Parathyroid adenoma (tissue), 2 donors: ENCODE measurements around the gene ACOT7.
A peak's percentile ranks its signal among the peaks of the same experiment; 100 is the strongest.

ENCODE experiments used
- H2AFZ ChIP-seq: fragments of 300-600 bp; sonication (generic); one replicate; pipeline ENCODE4 v1.7.0; 2017; ENCODE audit warnings: antibody characterized with exemption, mild to moderate bottlenecking
- H3K27ac ChIP-seq: fragments of 300-600 bp; sonication (generic); one replicate; pipeline ENCODE4 v1.7.0; 2017
- H3K27me3 ChIP-seq: fragments of 300-600 bp; sonication (generic); one replicate; pipeline ENCODE4 v1.7.0; 2017; ENCODE audit warnings: low read length; ENCODE audit not compliant: control insufficient read depth, insufficient read depth
- H3K36me3 ChIP-seq: fragments of 300-600 bp; sonication (generic); one replicate; pipeline ENCODE4 v1.7.0; 2017; ENCODE audit warnings: low read length; ENCODE audit not compliant: control insufficient read depth, insufficient read depth
- H3K4me1 ChIP-seq: fragments of 300-600 bp; sonication (generic); one replicate; pipeline ENCODE4 v1.7.0; 2017; ENCODE audit warnings: control low read depth
- H3K4me2 ChIP-seq: fragments of 300-600 bp; sonication (generic); one replicate; pipeline ENCODE4 v1.7.0; 2017; ENCODE audit warnings: low read length
- H3K4me3 ChIP-seq: fragments of 300-600 bp; sonication (generic); one replicate; pipeline ENCODE4 v1.7.0; 2017; ENCODE audit warnings: low read depth, low read length
- H3K79me2 ChIP-seq: fragments of 300-600 bp; sonication (generic); one replicate; pipeline ENCODE4 v1.7.0; 2017; ENCODE audit warnings: control low read depth
- H3K9ac ChIP-seq: fragments of 300-600 bp; sonication (generic); one replicate; pipeline ENCODE4 v1.7.0; 2017; ENCODE audit warnings: mild to moderate bottlenecking
- H3K9me3 ChIP-seq: fragments of 300-600 bp; sonication (generic); one replicate; pipeline ENCODE4 v1.7.0; 2017; ENCODE audit warnings: low read length; ENCODE audit not compliant: control insufficient read depth
- TF ChIP-seq, protein P1 (sequence below): fragments of 300-600 bp; sonication (generic); IDR thresholded peaks from one replicate; pipeline ENCODE4 v1.7.0; 2017; ENCODE audit warnings: antibody characterized with exemption, mild to moderate bottlenecking
- donor health status: primary hyperparathyroidism.

The ACOT7 gene

DNA sequence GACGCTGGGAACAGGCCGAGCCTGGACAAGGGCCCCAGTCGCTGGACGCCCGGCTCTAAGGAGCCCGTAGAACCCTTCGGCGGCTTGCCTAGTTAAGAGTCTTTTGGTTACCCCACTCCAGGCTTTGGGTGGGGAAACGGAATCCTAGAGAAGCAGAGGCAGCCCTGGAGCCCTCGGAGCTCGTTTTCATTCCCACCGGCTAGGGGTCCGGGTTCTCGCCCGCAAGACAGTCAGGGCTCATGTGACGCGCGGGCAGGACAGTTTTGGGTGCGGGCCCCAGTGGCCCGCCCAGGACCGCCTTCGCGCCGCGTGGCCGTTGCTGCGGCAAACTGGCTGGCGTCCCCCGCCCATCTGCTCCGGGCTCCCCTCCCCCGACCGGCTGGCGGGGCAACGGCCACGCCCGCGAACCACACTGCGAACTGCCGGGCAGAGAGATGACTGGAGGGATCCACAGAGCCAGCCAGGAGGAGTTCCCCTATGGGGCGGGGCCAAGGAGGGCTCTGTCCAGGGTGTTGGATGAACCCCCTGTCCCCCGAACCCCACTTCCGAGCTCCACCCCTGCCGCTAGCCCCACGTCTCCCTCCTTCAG lies 27.0 kb upstream of the ACOT7 start:
- no peak overlapping the region for H3K9ac ChIP-seq
- TF ChIP-seq, protein P1, sequence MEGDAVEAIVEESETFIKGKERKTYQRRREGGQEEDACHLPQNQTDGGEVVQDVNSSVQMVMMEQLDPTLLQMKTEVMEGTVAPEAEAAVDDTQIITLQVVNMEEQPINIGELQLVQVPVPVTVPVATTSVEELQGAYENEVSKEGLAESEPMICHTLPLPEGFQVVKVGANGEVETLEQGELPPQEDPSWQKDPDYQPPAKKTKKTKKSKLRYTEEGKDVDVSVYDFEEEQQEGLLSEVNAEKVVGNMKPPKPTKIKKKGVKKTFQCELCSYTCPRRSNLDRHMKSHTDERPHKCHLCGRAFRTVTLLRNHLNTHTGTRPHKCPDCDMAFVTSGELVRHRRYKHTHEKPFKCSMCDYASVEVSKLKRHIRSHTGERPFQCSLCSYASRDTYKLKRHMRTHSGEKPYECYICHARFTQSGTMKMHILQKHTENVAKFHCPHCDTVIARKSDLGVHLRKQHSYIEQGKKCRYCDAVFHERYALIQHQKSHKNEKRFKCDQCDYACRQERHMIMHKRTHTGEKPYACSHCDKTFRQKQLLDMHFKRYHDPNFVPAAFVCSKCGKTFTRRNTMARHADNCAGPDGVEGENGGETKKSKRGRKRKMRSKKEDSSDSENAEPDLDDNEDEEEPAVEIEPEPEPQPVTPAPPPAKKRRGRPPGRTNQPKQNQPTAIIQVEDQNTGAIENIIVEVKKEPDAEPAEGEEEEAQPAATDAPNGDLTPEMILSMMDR: no peak
- no peak overlapping the region for H3K27ac ChIP-seq
- no peak overlapping the region for H3K4me3 ChIP-seq
- no peak overlapping the region for H2AFZ ChIP-seq
- H3K9me3 ChIP-seq: no peaks in the 10 kb centered on the region
- H3K36me3 ChIP-seq: no peaks in the 10 kb centered on the region
- H3K4me1 ChIP-seq: peaks cover 5% of the 10 kb centered on the region
- H3K4me2 ChIP-seq: no peak overlapping the region
- H3K27me3 ChIP-seq: no peaks in the 10 kb centered on the region
- no peaks in the 10 kb centered on the region for H3K79me2 ChIP-seq

GRCh38 chr1:6419804-6420453 lies 26.4 kb upstream of the ACOT7 start, which contains the start of gene HES2:
Gene HES2, minus strand, starts transcription at chr1:6419919. Its CDS starts 99 bp downstream, at chr1:6419820.
- peak within 1 kb of the TSS; percentile 28 for H2AFZ ChIP-seq
- H3K27me3 ChIP-seq: no peaks in the 10 kb centered on the region
- H3K36me3 ChIP-seq: no peaks in the 10 kb centered on the region
- TF ChIP-seq, protein P1: no peak
- peak within 1 kb of the TSS; percentile 48 for H3K4me2 ChIP-seq
- no peak within 1 kb of the TSS for H3K27ac ChIP-seq
- no peaks in the 10 kb centered on the region for H3K9me3 ChIP-seq
- peaks cover 5% of the 10 kb centered on the region for H3K4me1 ChIP-seq
- no peak within 1 kb of the TSS for H3K9ac ChIP-seq
- peak within 1 kb of the TSS; percentile 5 for H3K4me3 ChIP-seq
- H3K79me2 ChIP-seq: no peaks in the 10 kb centered on the region

DNA sequence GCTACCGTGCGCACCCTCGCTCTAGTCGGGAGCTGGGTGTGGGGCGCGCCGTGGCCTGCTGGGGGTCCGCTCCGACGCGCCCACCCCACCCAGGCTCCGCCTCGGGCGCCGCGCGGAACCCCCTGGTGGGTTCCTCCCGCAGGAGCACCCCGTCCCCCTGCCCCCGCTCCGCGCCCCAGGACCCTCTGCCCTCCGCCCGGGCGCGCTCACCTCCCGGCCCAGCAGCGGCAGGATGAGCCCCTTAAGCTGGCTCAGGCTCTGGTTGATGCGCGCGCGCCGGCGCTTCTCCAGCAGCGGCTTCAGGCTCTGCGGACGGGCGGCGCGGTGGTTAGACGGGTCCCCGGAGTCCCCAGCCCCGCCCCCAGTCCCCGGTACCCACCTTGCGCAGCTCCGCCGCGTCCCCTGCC lies 25.8 kb upstream of the ACOT7 start:
- H3K4me1 ChIP-seq: peaks cover 5% of the 10 kb centered on the region
- H3K27ac ChIP-seq: no peak overlapping the region
- TF ChIP-seq, protein P1: no peak
- peak overlapping the region; percentile 48 for H3K4me2 ChIP-seq
- no peaks in the 10 kb centered on the region for H3K27me3 ChIP-seq
- H2AFZ ChIP-seq: peak overlapping the region; percentile 28
- H3K4me3 ChIP-seq: peak overlapping the region; percentile 5
- H3K36me3 ChIP-seq: no peaks in the 10 kb centered on the region
- H3K79me2 ChIP-seq: no peaks in the 10 kb centered on the region
- no peaks in the 10 kb centered on the region for H3K9me3 ChIP-seq
- no peak overlapping the region for H3K9ac ChIP-seq

DNA sequence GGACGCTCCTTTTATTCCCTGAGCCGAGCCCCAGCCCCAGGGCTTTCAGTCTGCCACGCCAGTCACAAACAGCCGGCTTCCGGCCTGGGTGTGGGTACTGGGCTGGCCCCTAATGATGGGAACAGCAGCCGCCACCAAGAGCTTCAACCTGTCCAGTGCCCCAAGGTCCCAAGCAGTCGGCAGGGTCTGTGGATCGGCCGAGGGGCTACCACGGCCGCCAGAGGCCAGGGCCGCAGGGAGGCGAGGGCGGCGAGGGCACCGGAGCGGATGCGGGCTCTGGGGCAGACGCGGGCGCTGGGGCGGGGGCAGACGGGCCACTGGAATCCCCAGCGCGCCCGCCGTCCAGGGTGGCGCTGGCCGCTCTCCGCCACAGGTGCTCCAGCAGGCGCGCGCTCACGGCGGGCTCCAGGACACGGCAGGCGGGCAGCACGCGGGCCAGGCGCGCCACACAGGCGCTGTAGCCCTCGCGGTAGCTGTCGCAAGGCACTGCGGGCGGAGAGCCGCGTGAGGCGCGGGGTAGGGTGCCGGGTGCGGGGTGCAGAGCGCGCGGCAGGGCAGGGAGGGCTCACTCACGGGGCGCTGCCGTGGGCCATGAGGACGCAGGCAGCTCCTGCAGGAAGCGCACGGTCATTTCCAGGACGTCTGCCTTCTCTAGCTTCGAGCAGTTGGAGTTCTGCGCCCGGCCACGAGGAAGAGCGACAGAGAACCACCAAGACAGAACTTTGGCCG lies 25.3 kb upstream of the ACOT7 start:
- H2AFZ ChIP-seq: peak overlapping the region; percentile 22
- no peaks in the 10 kb centered on the region for H3K79me2 ChIP-seq
- H3K27ac ChIP-seq: no peak overlapping the region
- TF ChIP-seq, protein P1: no peak
- H3K36me3 ChIP-seq: no peaks in the 10 kb centered on the region
- no peak overlapping the region for H3K9ac ChIP-seq
- no peaks in the 10 kb centered on the region for H3K27me3 ChIP-seq
- no peak overlapping the region for H3K4me2 ChIP-seq
- no peaks in the 10 kb centered on the region for H3K9me3 ChIP-seq
- peak overlapping the region; percentile 5 for H3K4me3 ChIP-seq
- H3K4me1 ChIP-seq: peaks cover 1% of the 10 kb centered on the region
